ENCODE results near the gene SLC2A3. TPM values are rescaled to one million over a fixed set of nuclear protein-coding genes. Genes with fewer than 3 reads are reported as not detected.
A peak's percentile ranks its signal among the peaks of the same experiment; 100 is the strongest.

Gene SLC2A3
- total and polyA plus RNA-seq, 2 donors (not counting 3 experiments of a cell fraction or from before 2014, with no cell fraction given), result 13.9 to 20.8 TPM

DNA sequence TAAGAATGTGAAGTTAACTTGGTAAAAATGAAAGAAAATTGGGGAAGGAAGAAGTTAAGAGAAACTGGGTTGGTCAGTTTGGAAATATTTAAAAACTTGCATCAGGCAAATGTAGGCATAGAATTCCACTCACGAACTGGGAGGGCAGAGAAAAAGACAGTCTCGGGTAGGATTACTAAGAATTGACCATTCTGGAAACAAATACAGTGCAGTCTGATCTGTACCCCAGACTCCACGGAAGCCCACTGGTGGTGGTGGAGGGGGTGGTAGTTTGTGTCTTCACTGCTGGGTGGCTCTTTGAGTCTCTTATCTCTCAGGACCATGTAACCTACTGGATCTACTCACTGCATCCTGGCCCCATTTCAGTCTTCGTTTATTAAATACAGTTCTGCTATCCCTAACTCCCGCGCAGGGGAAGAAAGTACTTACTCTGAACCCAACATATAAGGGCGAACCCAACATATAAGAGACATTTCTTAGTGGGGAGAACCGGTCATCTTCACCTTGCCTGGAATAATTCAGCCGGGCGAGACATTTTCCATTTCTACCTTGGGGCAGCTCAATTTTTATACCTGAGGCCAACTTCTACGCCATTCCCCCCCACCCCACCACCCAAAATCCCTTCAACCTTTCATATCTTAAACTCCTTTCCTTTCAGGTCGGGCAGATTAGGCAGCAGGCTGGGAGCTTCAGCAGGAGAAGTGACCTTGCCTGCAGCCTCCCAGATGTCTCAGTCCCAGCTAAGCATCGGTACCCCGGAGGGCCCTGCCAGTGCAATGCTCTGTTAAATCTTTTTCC lies 1.7 kb downstream of the SLC2A3 start:
- dilution Hi-C loops (cut with MboI; ENCODE audit: extremely low pct_ligation_motif_present, low sequenced_read_pairs), result no loop called here

DNA sequence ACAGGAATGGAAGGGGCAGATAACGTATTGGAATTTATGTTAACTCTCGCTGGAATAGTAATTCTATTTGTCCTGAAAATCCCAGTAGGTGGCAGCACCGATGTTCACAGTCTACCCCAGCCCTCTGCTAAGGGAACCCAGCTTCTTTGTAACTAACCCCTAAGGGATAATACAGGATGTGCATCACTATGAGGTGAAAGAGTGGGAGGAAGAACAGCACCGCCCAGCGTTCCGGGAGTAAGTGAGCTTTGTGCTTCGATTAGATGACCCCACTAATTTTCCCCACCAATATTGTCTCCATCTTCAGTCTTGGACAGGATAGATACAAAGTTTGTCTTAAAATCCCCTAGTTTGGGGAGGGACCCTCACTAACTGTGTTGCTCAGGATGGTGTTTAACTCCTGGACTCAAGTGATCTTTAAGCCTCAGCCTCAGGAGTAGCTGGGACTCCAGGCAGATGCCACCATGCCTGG lies 2.7 kb downstream of the SLC2A3 start:
- no TSS peak for BruUV-seq (replicated peaks)

More for the DNA sequence above, 1.7 kb downstream of the SLC2A3 start:
- no peaks in the 10 kb centered on the region for H3K9me3 ChIP-seq (replicated peaks; ENCODE audit: control insufficient read depth, insufficient read depth, low read length)
- peaks cover 26% of the 10 kb centered on the region for H3K79me2 ChIP-seq (ENCODE audit: control insufficient read depth, insufficient read depth, low read length)
- BruUV-seq (replicated peaks), result no TSS peak
- H2AFZ ChIP-seq (ENCODE audit: low read depth, low read length), result no peak overlapping the region
- H3K36me3 ChIP-seq (ENCODE audit: control insufficient read depth in 2 of 2, extremely low read depth in 1 of 2, insufficient read depth in 2 of 2, low read length in 2 of 2), result peaks cover 3% of the 10 kb centered on the region in 2 experiments
- ChIA-PET POLR2A (interaction anchor here (0.6 to 2.8 kb wide), 4 partner anchors 10 to 56 kb away, joined by 3 to 135 read pairs (median 4); no protein-coding TSS in a partner anchor), CTCF (interaction anchor here (0.8 to 4.7 kb wide), 20 partner anchors 12 to 157 kb away, joined by 3 to 132 read pairs (median 9); no protein-coding TSS in a partner anchor)
- intact Hi-C loops (cut with micrococcal nuclease), result no loop called here
- H3K4me3 ChIP-seq (replicated peaks in 1 of 3; ENCODE audit: insufficient read depth in 1 of 3, low read depth in 1 of 3, low read length in 3 of 3), result peak overlapping the region; percentile 46 to 98 (median 95)
- DNase-seq (ENCODE audit: low read depth, low spot score), result peak; percentile 13
- peak overlapping the region; percentile 95 for H3K4me2 ChIP-seq (ENCODE audit: insufficient read depth, low read length)
- peak overlapping the region; percentile 88 for H3K27ac ChIP-seq (ENCODE audit: insufficient read depth, low read depth, low read length)
- H3K9me1 ChIP-seq (replicated peaks; ENCODE audit: control insufficient read depth, extremely low read depth, insufficient read depth, low read length), result no peaks in the 10 kb centered on the region
- no peak for TF ChIP-seq POLR2AphosphoS5 (IDR thresholded peaks at IDR 0.05; ENCODE audit: insufficient read depth, low read depth, low read length)
- TF ChIP-seq MYC (IDR thresholded peaks at IDR 0.05; ENCODE audit: low read depth, low read length), result no peak
- peaks cover 41% of the 10 kb centered on the region for H3K4me1 ChIP-seq (ENCODE audit: control insufficient read depth, extremely low read depth, insufficient read depth, low read length)
- H4K20me1 ChIP-seq (replicated peaks; ENCODE audit: control insufficient read depth, extremely low read depth, insufficient read depth, low read length), result no peaks in the 10 kb centered on the region
- FAIRE-seq, result no peak
- H3K9ac ChIP-seq (replicated peaks; ENCODE audit: extremely low read depth, insufficient read depth, low read length), result peak overlapping the region; percentile 46
- H3K27me3 ChIP-seq (ENCODE audit: control insufficient read depth in 2 of 2, insufficient read depth in 2 of 2, low read length in 2 of 2), result no peaks in the 10 kb centered on the region

More for the DNA sequence above, 2.7 kb downstream of the SLC2A3 start:
- Histone ChIP-seq H3K27ac (ENCODE audit: insufficient read depth, low read depth, low read length) (peak overlapping the region; percentile 88), H3K4me1 (ENCODE audit: control insufficient read depth, extremely low read depth, insufficient read depth, low read length) (peaks cover 37% of the 10 kb centered on the region), H3K9me3 (replicated peaks; ENCODE audit: control insufficient read depth, insufficient read depth, low read length) (no peaks in the 10 kb centered on the region), H3K27me3 (ENCODE audit: control insufficient read depth in 2 of 2, insufficient read depth in 2 of 2, low read length in 2 of 2) (no peaks in the 10 kb centered on the region), H3K36me3 (ENCODE audit: control insufficient read depth in 2 of 2, extremely low read depth in 1 of 2, insufficient read depth in 2 of 2, low read length in 2 of 2) (peaks cover 3 to 7% of the 10 kb centered on the region in 2 experiments), H3K4me2 (ENCODE audit: insufficient read depth, low read length) (peak overlapping the region; percentile 95), H3K79me2 (ENCODE audit: control insufficient read depth, insufficient read depth, low read length) (peaks cover 26% of the 10 kb centered on the region), H3K4me3 (replicated peaks in 1 of 3; ENCODE audit: insufficient read depth in 1 of 3, low read depth in 1 of 3, low read length in 3 of 3) (peak overlapping the region in 2 of 3 experiments; percentile 22 to 26), H4K20me1 (replicated peaks; ENCODE audit: control insufficient read depth, extremely low read depth, insufficient read depth, low read length) (no peaks in the 10 kb centered on the region), H3K9me1 (replicated peaks; ENCODE audit: control insufficient read depth, extremely low read depth, insufficient read depth, low read length) (no peaks in the 10 kb centered on the region), H2AFZ (ENCODE audit: low read depth, low read length) (peak overlapping the region; percentile 47), H3K9ac (replicated peaks; ENCODE audit: extremely low read depth, insufficient read depth, low read length) (peak overlapping the region; percentile 45)
- dilution Hi-C loops (cut with MboI; ENCODE audit: extremely low pct_ligation_motif_present, low sequenced_read_pairs), result no loop called here
- peak; percentile 93 for DNase-seq (ENCODE audit: low read depth, low spot score)
- ChIA-PET CTCF (interaction anchor here (0.9 to 4.7 kb wide), 38 partner anchors 11 to 298 kb away, joined by 3 to 132 read pairs (median 6); partner anchors contain the start of genes FOXJ2 and GDF3), POLR2A (interaction anchor here (0.5 to 1.3 kb wide), 5 partner anchors 9 to 145 kb away, joined by 3 to 6 read pairs (median 4); no protein-coding TSS in a partner anchor)
- peak; percentile 58 to 80 for TF ChIP-seq CTCF (IDR thresholded peaks at IDR 0.05; ENCODE audit: extremely low read depth in 1 of 2, insufficient read depth in 1 of 2, low read depth in 1 of 2, low read length in 2 of 2)
- TF ChIP-seq POLR2AphosphoS5 (IDR thresholded peaks at IDR 0.05; ENCODE audit: insufficient read depth, low read depth, low read length), result no peak
- FAIRE-seq, result peak; percentile 93
- intact Hi-C loops (cut with micrococcal nuclease), result loop anchor here (1.0 kb wide), 5 partner anchors 57 to 145 kb away; no protein-coding TSS in a partner anchor
